GM04504 (cell line): Measurements from ENCODE around the gene MOB3A.

Experiments used
- DNase-seq: peaks from one replicate; pipeline ENCODE4 v3.0.0-alpha.2; 2012; ENCODE audit warnings: low read depth

The MOB3A gene

GRCh38 chr19:2081873-2082810 is 14.0 kb downstream of the MOB3A start:
- DNase-seq: no peak

GRCh38 chr19:2080336-2080988 is 15.7 kb downstream of the MOB3A start:
- DNase-seq: no peak

- no peak for DNase-seq
Observed at GRCh38 chr19:2079865-2080301, 16.2 kb downstream of the MOB3A start.

- DNase-seq: no peak
Observed at GRCh38 chr19:2079076-2079864, 16.9 kb downstream of the MOB3A start.

- DNase-seq: no peak
Observed at GRCh38 chr19:2077833-2078619, 18.1 kb downstream of the MOB3A start.

GRCh38 chr19:2077398-2077797 is 18.7 kb downstream of the MOB3A start:
- DNase-seq: no peak

- DNase-seq: no peak
Observed at GRCh38 chr19:2076526-2076944, 19.6 kb downstream of the MOB3A start.

- no peak for DNase-seq
Observed at GRCh38 chr19:2072757-2073551, 23.2 kb downstream of the MOB3A start.

- DNase-seq: no peak
Observed at GRCh38 chr19:2070986-2071673, 25.0 kb downstream of the MOB3A start.

- DNase-seq: no peak
Observed at GRCh38 chr19:2070436-2070827, 25.7 kb downstream of the MOB3A start.

GRCh38 chr19:2064788-2065524 is 31.2 kb downstream of the MOB3A start:
- no peak for DNase-seq

GRCh38 chr19:2064395-2064787 is 31.7 kb downstream of the MOB3A start:
- no peak for DNase-seq

GRCh38 chr19:2063824-2064223 is 32.3 kb downstream of the MOB3A start:
- DNase-seq: no peak

GRCh38 chr19:2062770-2063169 is 33.4 kb downstream of the MOB3A start:
- DNase-seq: no peak

GRCh38 chr19:2062389-2062729 is 33.8 kb downstream of the MOB3A start:
- no peak for DNase-seq

- DNase-seq: peak; percentile 94
Observed at GRCh38 chr19:2061495-2062388, 34.4 kb downstream of the MOB3A start.

GRCh38 chr19:2060884-2061494 is 35.1 kb downstream of the MOB3A start:
- peak; percentile 49 for DNase-seq
